ENCODE data around the gene CLDN9.
"Not testable (repeated sequence)": the region's sequence is repeated elsewhere in the genome, so short reads cannot be mapped to it uniquely, and the experiment has no call there.

Gene CLDN9

GRCh38 chr16:3032624-3033023 is 19.9 kb downstream of the CLDN9 start:
- no peak for DNase-seq

GRCh38 chr16:3035289-3035971 is 22.7 kb downstream of the CLDN9 start:
- DNase-seq = no peak

DNA sequence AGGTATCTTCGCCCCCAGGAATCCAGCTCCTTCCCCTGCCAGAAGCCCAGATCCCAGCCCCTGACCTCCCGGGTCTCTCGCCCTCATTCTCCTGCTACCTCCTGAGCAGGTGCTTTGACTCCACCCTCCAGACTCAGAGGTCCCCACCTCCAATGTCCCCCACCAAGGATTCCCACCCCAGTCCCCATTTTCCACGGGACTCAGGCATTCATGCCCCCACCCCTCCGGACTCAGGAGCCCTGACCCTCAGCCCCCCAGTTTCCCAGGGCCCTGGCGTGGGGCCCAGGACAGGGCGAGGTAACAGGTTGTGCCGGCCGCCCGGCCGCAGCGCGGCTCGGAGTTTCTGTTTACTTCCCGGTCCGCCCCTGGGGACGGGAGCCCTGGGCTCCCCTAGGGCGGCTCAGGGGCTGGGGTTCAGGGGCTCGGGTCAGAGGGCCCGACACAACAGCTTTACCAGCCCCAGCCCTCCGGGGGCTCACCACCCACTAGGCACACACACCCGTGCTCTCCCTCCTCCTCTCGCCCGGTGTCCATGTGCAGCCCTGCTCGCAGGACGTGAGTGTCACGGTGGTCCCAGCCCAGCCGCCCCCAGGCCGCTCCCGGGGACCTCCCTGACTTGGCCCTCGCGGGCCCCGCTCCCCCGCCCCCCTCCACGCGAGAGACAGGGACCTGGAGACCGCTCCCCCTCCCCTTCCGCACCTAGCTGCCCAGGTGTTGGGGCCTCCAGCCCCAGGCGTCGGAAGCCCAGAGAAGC is 23.4 kb downstream of the CLDN9 start:
- no peak for DNase-seq

DNA sequence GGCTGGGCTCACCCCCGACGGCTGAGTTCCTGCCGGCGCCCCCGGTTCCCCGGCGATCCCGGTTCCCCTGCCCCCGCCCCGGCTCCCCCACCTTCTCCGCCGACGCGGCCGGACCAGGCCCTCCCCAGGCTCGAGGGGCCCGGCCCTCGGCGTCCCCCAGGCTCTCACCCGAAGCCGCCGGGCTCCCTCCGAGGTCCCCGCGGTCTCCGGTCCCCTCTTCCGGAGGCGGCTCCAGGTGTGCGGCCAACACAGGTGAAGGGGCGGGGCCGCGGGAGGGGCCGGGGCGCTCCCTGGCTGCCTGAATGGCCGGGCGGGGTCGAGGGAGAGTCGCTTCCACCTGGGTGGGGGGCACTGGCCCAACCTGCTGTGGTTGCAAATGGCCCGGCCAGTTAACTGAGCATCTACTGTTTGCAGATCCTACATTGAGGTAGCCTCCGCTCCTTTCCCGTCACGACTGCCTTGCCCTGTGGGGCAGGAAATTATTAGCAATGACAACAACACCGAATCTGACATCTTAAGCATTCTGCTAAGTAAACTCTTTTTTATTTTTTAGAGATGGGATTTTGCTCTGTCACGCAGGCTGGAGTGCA is 24.1 kb downstream of the CLDN9 start, which contains the start of gene BICDL2:
Gene BICDL2 (minus strand): TSS at position 219 of the 590 bp plus-strand sequence. CDS start 1,448 bp downstream, outside the sequence.
- no peak for DNase-seq

- no peak for DNase-seq
These were observed 25.5 kb downstream of the CLDN9 start for GRCh38 chr16:3038256-3038655.

DNA sequence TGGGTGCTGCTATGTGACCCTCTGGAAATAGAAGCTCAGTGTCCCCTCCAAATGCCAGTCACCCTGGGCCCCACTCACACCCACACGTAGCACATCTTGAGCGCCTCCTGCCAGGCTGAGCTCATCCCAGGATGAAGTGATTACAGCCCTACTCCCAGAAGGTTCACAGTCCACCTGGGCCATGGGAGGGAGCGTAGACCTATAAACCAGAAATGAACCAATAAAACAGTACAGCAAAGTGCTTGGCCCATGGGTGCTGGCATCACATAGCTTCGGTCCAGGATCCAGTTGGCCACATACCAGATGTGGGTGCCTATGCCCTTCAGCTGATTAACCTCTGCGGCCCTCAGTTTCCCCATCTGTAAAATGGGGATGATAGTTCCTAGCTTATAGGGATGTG is 26.2 kb downstream of the CLDN9 start:
- no peak for DNase-seq

GRCh38 chr16:3042376-3042775 is 29.7 kb downstream of the CLDN9 start:
- no peak for DNase-seq

GRCh38 chr16:3044708-3045107 is 32.0 kb downstream of the CLDN9 start:
- DNase-seq = no peak

GRCh38 chr16:3045758-3046640 is 33.3 kb downstream of the CLDN9 start, which contains the start of gene MMP25:
Gene MMP25, plus strand, starts transcription at chr16:3046561. Its CDS starts 357 bp downstream, at chr16:3046918.
- DNase-seq = peak in 1 of 2 donors; percentile 56

GRCh38 chr16:3046641-3047386 is 34.1 kb downstream of the CLDN9 start:
- DNase-seq = peak in 1 of 2 donors; percentile 4

DNA sequence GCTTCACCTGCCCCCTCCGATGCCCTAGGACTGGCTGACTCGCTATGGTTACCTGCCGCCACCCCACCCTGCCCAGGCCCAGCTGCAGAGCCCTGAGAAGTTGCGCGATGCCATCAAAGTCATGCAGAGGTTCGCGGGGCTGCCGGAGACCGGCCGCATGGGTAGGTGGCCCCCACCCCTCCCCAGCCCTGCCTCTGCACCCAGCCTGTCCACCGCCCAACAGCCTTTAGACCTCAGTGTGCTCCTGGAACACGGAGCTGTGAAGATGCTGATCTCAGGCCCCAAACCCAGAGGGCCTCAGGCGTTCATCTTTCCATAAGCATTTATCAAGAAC is 34.6 kb downstream of the CLDN9 start:
- DNase-seq = no peak

DNA sequence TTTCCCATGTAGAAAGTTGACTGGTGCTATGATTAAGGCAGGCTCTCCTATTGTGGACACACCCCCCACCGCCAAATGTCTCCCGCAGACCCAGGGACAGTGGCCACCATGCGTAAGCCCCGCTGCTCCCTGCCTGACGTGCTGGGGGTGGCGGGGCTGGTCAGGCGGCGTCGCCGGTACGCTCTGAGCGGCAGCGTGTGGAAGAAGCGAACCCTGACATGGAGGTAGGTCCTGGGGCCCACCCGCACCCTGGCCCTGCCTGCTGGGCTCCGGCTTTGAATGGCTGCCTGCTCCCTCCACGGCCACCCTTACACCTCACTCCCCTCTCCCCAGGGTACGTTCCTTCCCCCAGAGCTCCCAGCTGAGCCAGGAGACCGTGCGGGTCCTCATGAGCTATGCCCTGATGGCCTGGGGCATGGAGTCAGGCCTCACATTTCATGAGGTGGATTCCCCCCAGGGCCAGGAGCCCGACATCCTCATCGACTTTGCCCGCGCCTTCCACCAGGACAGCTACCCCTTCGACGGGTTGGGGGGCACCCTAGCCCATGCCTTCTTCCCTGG is 37.3 kb downstream of the CLDN9 start:
- no peak for DNase-seq

DNA sequence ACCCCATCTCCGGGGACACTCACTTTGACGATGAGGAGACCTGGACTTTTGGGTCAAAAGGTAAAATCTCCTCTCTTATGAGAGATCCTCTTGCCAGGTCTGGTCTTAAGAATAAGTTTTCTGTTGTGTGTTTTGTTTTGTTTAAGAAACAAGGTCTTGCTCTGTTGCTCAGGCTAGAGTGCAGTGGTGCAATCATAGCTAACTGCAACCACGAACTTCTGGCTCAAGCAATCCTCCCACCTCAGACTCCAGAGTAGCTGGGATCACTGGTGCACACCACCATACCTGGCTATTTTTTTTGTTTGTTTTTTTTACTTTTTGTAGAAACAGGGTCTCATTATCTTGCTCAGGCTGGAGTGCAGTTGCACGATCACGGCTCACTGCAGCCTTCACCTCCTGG is 37.8 kb downstream of the CLDN9 start:
- peak; percentile 16 to 34 for DNase-seq

DNA sequence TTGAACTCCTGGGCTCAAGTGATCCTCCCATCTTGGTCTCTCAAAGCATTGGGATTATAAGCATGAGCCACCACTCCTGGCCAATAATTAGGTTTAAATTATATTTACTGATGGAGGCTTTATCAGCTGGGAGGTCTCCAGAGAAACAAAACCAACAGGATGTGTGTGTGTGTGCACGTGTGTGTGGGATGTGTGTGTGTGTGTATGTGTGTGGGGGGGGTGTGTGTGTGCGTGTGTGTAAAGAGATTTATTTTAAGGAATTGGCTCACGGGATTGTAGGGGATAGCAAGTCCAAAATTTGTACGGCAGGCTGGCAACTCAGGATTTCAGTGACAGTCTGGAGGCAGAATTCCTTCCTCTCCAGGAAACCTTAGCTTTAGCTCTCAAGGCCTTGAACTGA is 38.3 kb downstream of the CLDN9 start:
- DNase-seq = no peak

GRCh38 chr16:3051494-3051893 is 38.8 kb downstream of the CLDN9 start:
- peak; percentile 54 to 75 for DNase-seq

GRCh38 chr16:3052571-3053329 is 40.0 kb downstream of the CLDN9 start:
- DNase-seq = not testable (repeated sequence)

- peak in 1 of 2 donors; percentile 20 for DNase-seq
These were observed 40.6 kb downstream of the CLDN9 start for GRCh38 chr16:3053330-3053710.

- peak in 1 of 2 donors; percentile 6 for DNase-seq
These were observed 42.4 kb downstream of the CLDN9 start for GRCh38 chr16:3054965-3055733.

DNA sequence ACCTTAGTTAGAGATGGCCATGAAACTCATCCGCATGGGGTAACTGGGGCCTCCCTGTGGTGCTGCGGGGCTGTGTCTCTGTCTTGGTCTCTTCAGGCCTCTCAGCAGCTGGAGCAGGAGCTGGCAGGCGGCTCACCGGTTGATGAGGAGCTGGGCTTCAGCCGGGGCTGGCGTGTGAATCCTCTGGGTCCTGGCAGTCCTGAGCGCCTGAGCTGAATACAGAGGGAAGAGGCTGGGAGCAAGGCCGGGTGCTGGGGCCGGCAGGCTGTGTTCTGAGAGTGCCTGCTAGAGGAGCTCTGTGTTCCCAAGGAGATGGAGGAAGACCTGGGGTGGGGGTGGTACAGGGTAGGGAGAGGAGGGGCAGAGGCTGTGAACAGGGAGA is 43.0 kb downstream of the CLDN9 start:
- not testable (repeated sequence) for DNase-seq

Measured in inflammatory macrophage (primary cell).